Body of pancreas (tissue), 4 donors: ENCODE data around the gene NOL4L.

Experiments used
- CTCF ChIP-seq, 7 experiments: fragments of 450-650 bp in 4 of 7; fragments of 200-600 bp in 3 of 7; sonication (generic) in 3 of 7; IDR thresholded peaks; one replicate each; pipeline ENCODE4 v1.5.1; 2016 to 2019; ENCODE audit warnings: antibody characterized with exemption in 7 of 7
- POLR2A ChIP-seq, 3 donors: fragments of 450-650 bp; IDR thresholded peaks; one replicate each; pipeline ENCODE4 v1.6.1; 2016; ENCODE audit warnings: antibody characterized with exemption in 3 of 3, mild to moderate bottlenecking in 2 of 3

DNA sequence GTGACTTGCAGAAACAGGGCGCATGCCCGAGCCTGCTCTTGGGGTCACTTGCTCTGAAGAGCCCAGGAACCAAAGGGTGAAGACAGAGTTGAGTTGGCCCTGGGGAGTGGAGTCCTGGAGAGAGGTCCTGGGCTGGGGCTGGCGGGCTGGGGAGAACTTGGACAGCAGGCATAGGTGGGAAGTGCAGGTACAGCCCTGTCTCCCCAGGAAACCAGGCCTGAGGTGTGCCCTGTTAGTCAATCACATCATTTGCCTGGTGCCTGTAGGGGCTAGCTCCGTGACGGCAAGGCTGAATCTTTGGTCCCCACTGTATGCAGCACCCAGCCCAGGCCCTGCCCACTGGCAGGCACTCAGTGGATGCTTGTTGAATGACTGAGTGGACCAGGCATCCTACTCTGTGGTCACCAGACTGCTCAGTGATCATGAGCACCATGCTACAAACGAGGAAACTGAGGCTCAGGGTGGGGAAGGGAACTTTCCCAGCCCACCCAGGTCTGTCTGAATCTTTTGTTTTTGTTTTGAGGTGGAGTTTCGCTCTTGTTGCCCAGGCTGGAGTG lies 15.6 kb upstream of the NOL4L start:
- TF ChIP-seq CTCF (IDR thresholded peaks at IDR 0.05) (no peak), POLR2A (IDR thresholded peaks at IDR 0.05) (no peak)
